Amniotic epithelial cell (primary cell): ENCODE data around the gene CALCR.
"Not testable (repeated sequence)": the region's sequence is repeated elsewhere in the genome, so short reads cannot be mapped to it uniquely, and the experiment has no call there.

Source experiments
- DNase-seq: peaks from one replicate; pipeline ENCODE4 v3.0.0-alpha.2; 2010; ENCODE audit warnings: low read depth

The CALCR gene

DNA sequence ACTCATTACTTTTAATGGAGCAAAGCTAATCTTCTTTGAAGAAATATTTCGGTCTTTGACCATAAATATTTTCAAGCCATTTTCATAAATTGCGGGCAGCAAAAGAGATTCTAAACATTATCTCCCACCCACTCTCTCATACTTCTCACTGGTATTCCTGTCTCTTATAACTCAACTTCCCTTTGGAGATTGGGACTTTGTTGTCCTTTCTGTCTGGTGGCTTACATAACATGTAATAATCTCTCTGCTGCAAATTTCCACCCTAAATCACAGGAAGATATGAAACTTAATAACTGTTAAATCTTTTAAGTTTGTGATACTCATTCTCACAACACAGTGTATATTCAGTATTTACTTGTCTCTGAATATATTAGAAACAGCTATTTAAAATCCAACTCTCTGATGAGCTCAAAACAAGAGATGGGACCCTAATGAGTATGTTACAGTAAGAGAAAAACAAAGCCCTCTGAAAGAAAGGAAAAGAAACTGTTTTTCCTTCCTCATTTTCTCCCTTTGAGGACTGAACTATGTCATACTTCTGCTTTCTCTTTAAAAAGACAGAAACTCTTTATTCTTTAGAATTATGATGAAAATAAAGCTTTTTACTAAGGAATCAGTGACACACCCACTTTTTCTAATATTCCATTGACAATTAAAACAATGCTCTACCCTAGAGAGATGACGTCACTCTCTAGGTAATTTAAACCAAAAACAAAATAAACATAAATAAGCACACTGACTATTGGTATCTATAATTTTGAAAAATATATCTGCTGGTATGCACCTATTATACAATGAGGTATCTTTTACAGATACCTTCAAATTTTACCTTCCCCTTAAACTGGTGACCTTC lies 14.7 kb downstream of the CALCR start:
- DNase-seq: no peak

DNA sequence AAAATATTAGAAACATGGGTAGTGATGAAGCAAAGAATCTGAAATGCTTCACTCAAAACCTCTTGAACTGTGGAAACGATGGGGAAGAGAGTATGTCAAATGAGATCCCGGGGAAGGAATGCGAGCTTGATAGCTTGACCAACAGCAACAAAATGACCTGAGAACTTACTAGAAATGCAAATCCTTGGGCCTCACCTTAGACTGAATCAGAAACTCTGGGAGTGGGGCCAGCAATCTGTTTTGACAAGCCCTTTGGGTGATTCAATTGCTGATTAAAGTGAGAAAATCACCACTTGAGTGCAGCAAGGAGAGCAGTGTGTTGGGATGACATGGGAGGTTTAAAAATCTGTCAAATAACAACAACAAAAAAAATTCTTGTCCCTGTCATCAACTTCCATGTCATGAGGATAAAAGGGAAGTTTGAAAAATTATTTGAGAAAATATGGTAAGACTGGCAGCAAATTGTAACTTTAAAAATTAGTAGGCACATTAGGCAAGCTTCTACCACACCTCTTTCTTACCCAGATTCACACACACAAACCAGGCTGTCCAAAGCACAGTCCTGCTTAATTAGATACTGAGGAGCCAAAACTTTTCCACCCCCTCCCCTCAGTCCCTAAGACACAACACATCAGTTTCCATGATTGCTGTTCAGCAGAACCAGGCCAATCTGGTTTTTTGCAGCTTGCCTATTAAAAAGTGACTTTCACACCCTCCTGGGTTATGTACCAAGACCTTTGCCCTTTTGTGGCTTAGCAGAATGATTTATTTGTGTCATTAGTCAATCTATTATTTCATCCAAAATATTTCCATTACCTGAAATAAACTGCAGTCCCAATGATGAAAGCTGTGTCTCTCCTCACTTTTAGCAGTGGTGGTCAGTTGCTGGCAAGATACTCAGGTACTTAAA lies 15.6 kb downstream of the CALCR start:
- DNase-seq: peak; percentile 4

DNA sequence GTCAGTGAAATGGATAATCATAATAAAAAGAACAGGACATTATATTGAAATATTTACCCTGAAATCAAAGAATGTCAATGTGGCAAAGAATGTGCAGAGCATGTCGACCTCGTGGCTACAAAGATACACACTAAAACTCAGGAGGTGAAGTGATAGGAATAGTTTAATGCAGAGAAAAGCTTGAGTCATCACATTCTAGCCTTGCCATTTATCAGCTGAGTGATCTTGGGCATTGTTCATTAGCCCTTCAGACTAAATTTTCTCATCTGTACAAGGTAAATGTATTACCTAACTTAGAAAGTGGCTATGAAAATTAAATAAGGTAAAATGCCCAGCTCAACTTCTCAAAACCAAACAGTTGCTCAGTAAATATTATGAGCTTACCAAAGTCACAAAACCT lies 22.6 kb downstream of the CALCR start:
- DNase-seq: no peak

DNA sequence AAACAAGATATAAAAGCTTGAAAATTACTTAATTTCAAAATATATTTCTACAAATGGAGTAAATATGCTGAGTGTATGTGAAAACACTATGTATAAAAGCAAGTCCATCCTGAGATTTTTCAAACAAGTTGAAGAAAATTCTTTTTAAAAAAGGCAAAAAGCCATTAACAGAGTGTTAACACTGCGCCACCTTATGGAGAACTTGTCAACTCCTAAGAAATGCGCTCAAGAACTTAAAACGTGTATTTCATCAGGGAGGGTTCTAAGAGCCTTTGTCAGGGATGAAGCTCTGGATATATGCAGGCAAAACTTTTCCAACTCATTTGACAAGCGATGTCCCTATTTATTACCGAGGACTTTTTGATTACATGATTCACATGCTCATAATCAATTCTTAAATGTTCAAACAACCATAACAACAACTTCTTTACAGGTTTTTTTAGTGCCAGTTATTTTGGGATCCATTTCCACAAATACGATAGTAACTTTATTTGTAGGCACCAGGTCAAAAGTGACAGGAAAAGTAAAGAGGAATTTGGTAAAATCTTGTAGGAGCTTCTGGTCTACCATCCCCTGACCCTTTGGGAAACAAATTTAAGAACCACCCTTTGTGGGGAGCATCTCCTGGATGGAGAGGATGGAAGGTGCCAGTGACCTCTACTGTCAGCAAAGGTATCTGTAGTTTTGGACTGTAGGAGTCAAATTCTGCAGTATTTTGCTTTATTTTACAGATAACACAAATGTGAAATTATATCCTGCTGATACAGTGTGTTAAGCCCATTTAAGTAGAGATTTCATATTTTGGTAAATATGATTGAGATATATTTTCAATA lies 23.2 kb downstream of the CALCR start:
- DNase-seq: peak; percentile 57

GRCh38 chr7:93547716-93548115 lies 26.8 kb downstream of the CALCR start:
- DNase-seq: peak; percentile 18

DNA sequence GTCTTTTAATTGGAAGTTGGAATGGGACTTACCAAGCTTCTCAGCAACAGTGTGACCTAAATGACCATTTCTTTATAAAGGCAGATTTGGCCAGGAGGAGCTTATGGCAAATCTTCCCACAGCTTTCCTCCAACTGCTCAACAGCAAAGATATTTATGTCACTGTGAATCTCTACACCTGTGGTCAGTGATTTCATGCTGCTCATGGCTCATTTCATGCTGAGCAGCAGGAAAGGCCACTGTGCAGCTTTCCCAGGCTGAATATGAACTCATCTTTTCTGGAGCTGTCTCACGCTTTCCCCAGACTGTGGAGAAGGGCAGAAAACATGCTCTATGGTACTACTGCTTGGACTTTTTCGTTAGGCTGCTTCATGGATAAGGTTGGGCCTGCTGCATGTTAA lies 29.8 kb downstream of the CALCR start:
- peak; percentile 2 for DNase-seq

- DNase-seq: no peak
These were observed 36.5 kb downstream of the CALCR start for GRCh38 chr7:93538061-93538460.

DNA sequence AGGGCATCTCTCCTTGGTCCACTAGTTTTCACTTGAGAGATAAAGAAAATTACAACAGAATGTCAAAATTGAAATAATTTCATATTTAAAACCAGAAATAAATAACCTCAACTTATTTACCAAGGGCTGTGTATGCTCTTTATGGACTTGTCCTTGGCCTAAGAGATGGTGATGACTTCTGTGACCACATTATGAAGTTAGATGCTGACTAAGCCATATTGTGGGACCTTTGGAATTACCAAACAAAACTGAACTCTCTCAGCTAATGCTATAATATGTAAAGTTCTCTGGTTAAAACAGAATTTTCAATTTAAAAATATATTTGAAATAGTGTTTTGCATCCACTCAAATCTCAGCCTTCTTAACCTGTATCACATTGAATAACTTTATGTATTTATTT lies 38.9 kb downstream of the CALCR start:
- no peak for DNase-seq

GRCh38 chr7:93530701-93531100 lies 43.8 kb downstream of the CALCR start:
- no peak for DNase-seq

DNA sequence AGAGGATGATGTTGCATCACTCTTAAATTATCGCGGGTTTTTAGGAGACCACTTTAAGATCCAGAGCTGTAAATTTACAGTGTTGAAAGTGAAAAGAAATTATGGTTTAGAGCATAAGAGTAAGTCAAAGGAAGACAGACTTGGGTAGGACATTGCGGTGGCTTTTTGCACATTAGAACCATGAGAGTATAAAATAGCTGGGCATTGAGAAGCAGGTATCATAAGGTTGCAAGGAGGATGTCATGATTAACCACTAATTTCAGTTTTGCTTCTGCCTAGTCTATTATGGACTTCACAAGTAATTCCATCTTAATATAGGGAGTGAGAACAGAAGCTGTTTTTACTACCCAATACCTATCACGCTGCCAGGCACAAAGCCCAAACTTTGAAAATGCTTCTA lies 57.7 kb downstream of the CALCR start:
- no peak for DNase-seq

DNA sequence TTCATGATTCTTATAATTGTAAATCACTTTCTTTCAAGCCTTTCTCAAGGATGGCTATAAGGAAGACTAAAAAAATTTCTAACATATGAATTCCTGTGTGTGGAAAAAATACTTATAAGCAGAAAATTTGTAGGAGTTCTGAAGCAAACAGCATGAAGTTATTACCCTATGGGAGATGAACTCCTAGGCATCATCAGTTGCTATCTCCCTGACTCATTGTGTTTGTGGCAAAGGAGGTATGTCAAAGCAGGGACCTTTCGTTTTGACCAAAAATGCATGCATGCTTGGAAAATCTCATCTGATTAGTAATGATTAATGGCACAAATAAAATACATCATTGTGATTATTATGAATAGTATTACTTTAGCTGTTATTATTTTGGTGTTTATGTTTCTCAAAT lies 59.4 kb downstream of the CALCR start:
- DNase-seq: peak; percentile 12

DNA sequence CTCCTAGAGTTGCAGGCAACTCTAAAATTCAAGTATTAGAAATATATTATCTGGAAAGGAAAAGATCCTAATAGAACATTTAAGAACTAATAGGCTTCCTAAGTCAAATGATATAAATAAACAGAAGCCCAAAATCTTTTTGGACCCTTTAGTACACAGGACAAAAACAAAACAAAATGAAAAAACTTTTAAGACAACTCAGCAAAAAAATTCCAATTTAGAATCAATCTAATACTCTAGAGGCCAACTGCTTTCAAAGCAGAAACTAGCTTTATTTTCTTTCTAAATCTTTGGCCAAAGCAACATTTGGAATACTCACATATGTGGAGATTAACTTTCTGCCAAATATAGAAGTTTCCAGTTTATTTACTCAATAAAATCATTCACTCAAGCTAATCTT lies 65.2 kb downstream of the CALCR start:
- no peak for DNase-seq

DNA sequence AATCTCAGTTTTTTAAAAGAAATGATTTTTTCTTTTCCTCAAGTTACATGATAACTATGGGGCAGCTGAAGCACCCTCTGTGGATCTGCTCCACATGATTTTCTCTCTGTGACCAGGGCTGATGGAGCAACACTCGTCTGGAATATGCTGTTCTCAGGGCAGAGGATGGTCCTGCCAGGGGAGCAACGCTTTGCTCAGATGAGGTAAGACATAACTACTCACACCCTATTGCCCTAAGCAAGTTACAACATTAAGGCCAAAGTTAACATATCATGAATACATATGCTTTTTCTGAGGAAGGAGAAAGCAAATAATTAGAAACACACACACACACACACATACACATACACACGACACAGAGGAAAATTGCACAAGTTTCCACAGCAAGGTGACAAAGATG lies 71.4 kb downstream of the CALCR start:
- no peak for DNase-seq

DNA sequence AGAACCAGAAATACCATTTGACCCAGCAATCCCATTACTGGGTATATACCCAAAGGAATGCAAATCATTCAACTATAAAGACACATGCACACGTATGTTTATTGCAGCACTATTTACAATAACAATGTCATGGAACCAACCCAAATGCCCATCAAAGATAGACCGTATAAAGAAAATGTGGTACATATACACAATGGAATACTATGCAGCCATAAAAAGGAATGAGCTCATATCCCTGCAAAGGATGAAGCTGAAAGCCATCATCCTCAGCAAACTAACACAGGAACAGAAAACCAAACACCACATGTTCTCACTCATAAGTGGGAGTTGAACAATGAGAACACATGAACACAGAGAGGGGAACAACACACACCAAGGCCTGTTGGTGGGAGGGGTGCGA lies 82.7 kb downstream of the CALCR start:
- not testable (repeated sequence) for DNase-seq

GRCh38 chr7:93476491-93477344 lies 97.8 kb downstream of the CALCR start:
- no peak for DNase-seq

- DNase-seq: no peak
These were observed 98.7 kb downstream of the CALCR start for GRCh38 chr7:93475811-93476210.

- DNase-seq: no peak
These were observed 103.1 kb downstream of the CALCR start for GRCh38 chr7:93471456-93471855.

GRCh38 chr7:93463764-93464163 lies 110.8 kb downstream of the CALCR start:
- no peak for DNase-seq

DNA sequence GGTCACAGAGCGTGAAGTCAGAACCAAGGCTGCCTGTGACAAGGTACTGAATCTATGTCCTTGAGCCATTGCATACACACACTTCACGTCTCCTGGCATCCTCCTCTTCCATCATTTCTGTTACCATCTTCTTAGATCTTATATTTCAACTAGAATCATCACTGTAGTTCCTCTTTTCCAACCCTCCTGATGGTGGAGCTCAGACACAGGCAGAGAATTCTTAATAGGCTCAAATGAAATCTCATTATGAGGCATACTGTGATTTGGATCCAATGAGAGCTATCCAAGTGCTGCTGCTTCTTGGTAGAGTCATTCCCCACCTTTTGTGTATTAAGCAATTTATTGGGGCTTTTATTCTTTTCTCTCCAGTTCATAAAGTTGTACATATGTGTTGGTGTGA lies 113.2 kb downstream of the CALCR start:
- no peak for DNase-seq

GRCh38 chr7:93453262-93453661 lies 121.3 kb downstream of the CALCR start:
- DNase-seq: no peak

- no peak for DNase-seq
These were observed 126.3 kb downstream of the CALCR start for GRCh38 chr7:93448176-93448575.
